Mucosa of stomach (tissue), 1 donor: ENCODE measurements around the gene MTMR3.

Source experiments
- H3K27me3 ChIP-seq: one replicate; pipeline ENCODE4 v1.7.0; 2013; ENCODE audit warnings: mild to moderate bottlenecking, low read length; ENCODE audit not compliant: control insufficient read depth, insufficient read depth
- H3K36me3 ChIP-seq: one replicate; pipeline ENCODE4 v1.7.0; 2013; ENCODE audit warnings: low read length; ENCODE audit not compliant: control insufficient read depth, insufficient read depth
- H3K4me1 ChIP-seq: one replicate; pipeline ENCODE4 v1.7.0; 2013; ENCODE audit warnings: mild to moderate bottlenecking, low read length; ENCODE audit not compliant: control insufficient read depth, insufficient read depth
- H3K4me3 ChIP-seq: one replicate; pipeline ENCODE4 v1.7.0; 2013; ENCODE audit warnings: low read length
- H3K9ac ChIP-seq: one replicate; pipeline ENCODE4 v1.7.0; 2013; ENCODE audit warnings: mild to moderate bottlenecking, low read length, moderate library complexity
- H3K9me3 ChIP-seq: one replicate; pipeline ENCODE4 v1.7.0; 2013; ENCODE audit warnings: mild to moderate bottlenecking, low read length, moderate library complexity; ENCODE audit not compliant: control insufficient read depth
- donor health status: Pancreatic carcinoma.

Gene MTMR3

DNA sequence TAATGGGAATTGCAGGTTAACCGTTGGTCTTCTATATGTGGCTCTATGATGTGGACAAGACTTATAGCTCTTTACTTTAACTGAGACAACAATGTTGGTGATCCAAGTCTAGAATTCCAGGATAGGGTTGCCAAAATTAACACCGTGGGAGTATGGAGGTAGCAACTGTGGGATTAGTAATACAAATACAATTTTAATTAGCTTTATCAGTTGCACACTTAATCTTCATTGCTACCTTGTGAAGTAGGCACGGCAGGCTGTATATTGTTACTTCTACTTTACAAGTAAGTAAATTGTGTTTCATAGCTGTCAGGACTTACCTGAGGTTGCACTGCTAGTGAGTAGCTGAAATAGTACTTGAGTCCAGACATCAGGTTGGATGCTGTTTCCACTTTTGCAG lies 21.0 kb downstream of the MTMR3 start:
- Histone ChIP-seq H3K4me1 (peaks cover 26% of the 10 kb centered on the region), H3K36me3 (no peaks in the 10 kb centered on the region), H3K4me3 (peak overlapping the region; percentile 8)

GRCh38 chr22:29907753-29908515 lies 25.0 kb downstream of the MTMR3 start:
- Histone ChIP-seq H3K36me3 (no peaks in the 10 kb centered on the region), H3K9ac (no peak overlapping the region), H3K27me3 (no peaks in the 10 kb centered on the region), H3K4me3 (no peak overlapping the region), H3K9me3 (no peaks in the 10 kb centered on the region), H3K4me1 (peaks cover 38% of the 10 kb centered on the region)

More for the DNA sequence above, 21.0 kb downstream of the MTMR3 start:
- Histone ChIP-seq H3K9me3 (no peaks in the 10 kb centered on the region), H3K9ac (no peak overlapping the region), H3K27me3 (no peaks in the 10 kb centered on the region)

GRCh38 chr22:29912141-29912540 lies 29.2 kb downstream of the MTMR3 start:
- Histone ChIP-seq H3K9me3 (no peaks in the 10 kb centered on the region), H3K4me3 (no peak overlapping the region), H3K36me3 (no peaks in the 10 kb centered on the region), H3K27me3 (no peaks in the 10 kb centered on the region), H3K9ac (no peak overlapping the region), H3K4me1 (peaks cover 36% of the 10 kb centered on the region)

DNA sequence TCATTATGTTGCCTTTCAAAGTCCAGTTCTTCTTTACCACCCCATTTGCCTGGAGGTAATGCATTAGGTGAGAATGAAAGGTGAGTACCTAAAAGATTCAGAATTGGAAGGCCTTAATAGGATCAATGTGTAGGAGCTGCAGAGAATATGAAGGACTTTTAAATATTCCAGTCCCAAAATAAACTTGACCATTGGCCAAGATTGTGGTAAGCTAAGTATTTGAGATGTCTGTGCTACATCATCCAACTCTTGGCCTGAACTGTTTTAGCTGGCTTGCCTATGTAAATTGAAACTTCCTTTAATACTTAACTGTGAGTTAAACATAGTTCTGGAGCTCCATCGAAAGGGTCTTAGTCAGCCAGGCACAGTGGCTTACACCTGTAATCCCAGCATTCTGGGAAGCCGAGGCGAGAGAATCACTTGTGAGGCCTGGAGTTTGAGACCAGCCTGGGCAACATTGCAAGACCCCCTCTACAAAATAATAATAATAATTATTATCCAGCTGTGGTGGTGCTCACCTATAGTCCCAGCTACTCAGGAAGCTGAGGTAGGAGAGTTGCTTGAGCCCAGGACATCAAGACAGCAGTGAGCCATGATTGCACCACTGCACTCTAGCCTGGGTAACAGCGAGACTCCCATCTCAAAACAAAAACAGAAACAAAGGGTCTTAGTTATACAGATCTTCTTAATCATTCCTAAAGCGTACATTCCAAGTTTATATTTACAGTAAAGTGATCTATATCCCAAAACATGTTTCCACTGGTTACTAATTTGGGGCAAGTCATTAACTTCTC lies 29.8 kb downstream of the MTMR3 start:
- no peak overlapping the region for H3K4me3 ChIP-seq
- H3K9me3 ChIP-seq, result no peaks in the 10 kb centered on the region
- peaks cover 30% of the 10 kb centered on the region for H3K4me1 ChIP-seq
- no peak overlapping the region for H3K9ac ChIP-seq
- no peaks in the 10 kb centered on the region for H3K36me3 ChIP-seq
- H3K27me3 ChIP-seq, result no peaks in the 10 kb centered on the region

GRCh38 chr22:29914165-29914564 lies 31.2 kb downstream of the MTMR3 start:
- Histone ChIP-seq H3K27me3 (no peaks in the 10 kb centered on the region), H3K36me3 (no peaks in the 10 kb centered on the region), H3K9ac (no peak overlapping the region), H3K4me1 (peaks cover 22% of the 10 kb centered on the region), H3K4me3 (no peak overlapping the region), H3K9me3 (no peaks in the 10 kb centered on the region)

DNA sequence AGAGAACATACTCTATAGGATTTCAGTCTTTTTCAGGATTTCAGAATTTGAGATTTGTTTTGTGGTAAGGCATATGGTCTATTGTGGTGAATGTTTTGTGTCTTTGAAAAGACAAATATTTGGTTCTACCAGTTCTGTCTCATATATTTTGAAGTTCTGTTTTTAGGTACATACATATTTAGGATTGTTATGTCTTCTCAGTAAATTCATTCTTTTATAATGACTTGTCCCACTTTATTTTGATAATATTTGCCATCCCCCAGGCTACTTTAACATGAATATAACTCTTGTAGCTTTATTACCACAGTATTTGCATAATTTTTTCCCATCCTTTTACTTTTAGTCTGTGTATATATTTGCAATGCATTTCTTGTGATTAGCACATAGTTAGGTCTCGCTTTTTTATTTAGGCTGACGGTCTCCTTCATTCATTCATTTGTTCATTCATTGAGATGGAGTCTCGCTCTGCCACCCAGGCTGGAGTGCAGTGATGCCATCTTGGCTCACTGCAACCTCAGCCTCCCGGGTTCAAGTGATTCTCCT lies 32.1 kb downstream of the MTMR3 start:
- Histone ChIP-seq H3K4me1 (peaks cover 22% of the 10 kb centered on the region), H3K9me3 (no peaks in the 10 kb centered on the region)

GRCh38 chr22:29916007-29916544 lies 33.1 kb downstream of the MTMR3 start:
- H3K9me3 ChIP-seq, result no peaks in the 10 kb centered on the region
- no peak overlapping the region for H3K4me3 ChIP-seq
- H3K4me1 ChIP-seq, result peaks cover 22% of the 10 kb centered on the region
- no peaks in the 10 kb centered on the region for H3K27me3 ChIP-seq
- H3K36me3 ChIP-seq, result no peaks in the 10 kb centered on the region
- no peak overlapping the region for H3K9ac ChIP-seq

More for the DNA sequence above, 32.1 kb downstream of the MTMR3 start:
- Histone ChIP-seq H3K27me3 (no peaks in the 10 kb centered on the region), H3K36me3 (no peaks in the 10 kb centered on the region), H3K4me3 (no peak overlapping the region), H3K9ac (no peak overlapping the region)

- H3K4me3 ChIP-seq, result no peak overlapping the region
- H3K4me1 ChIP-seq, result peaks cover 16% of the 10 kb centered on the region
- no peaks in the 10 kb centered on the region for H3K36me3 ChIP-seq
- H3K27me3 ChIP-seq, result no peaks in the 10 kb centered on the region
- H3K9ac ChIP-seq, result no peak overlapping the region
- no peaks in the 10 kb centered on the region for H3K9me3 ChIP-seq
Measured at GRCh38 chr22:29917052-29917902, 34.3 kb downstream of the MTMR3 start.

GRCh38 chr22:29925402-29925801 lies 42.4 kb downstream of the MTMR3 start:
- Histone ChIP-seq H3K9ac (no peak overlapping the region), H3K4me3 (no peak overlapping the region), H3K36me3 (no peaks in the 10 kb centered on the region), H3K27me3 (no peaks in the 10 kb centered on the region), H3K4me1 (no peaks in the 10 kb centered on the region), H3K9me3 (no peaks in the 10 kb centered on the region)

DNA sequence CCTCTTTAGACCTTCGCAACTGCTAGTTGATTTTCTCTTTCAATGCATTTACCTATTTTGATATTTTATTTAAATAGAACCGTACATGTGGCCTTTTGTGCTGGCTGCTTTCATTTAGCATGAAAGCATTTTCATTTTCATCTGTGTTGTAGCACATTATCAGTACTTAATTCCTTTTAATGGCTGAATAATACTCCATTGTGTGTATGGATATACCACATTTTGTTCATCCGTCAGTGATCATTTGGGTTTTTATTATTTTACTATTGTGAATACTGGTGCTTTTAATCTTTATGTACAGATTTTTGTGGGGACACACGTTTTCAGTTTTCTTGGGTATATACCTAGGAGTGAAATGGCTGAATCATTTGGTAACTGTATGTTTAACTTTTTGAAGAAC lies 43.1 kb downstream of the MTMR3 start:
- no peaks in the 10 kb centered on the region for H3K36me3 ChIP-seq
- H3K9ac ChIP-seq, result no peak overlapping the region
- H3K4me3 ChIP-seq, result no peak overlapping the region
- H3K9me3 ChIP-seq, result no peaks in the 10 kb centered on the region
- H3K27me3 ChIP-seq, result no peaks in the 10 kb centered on the region
- H3K4me1 ChIP-seq, result no peaks in the 10 kb centered on the region

- Histone ChIP-seq H3K27me3 (no peaks in the 10 kb centered on the region), H3K4me3 (no peak overlapping the region), H3K9ac (no peak overlapping the region), H3K4me1 (peaks cover 10% of the 10 kb centered on the region), H3K9me3 (no peaks in the 10 kb centered on the region), H3K36me3 (no peaks in the 10 kb centered on the region)
Measured at GRCh38 chr22:29932136-29932535, 49.2 kb downstream of the MTMR3 start.
